Esophagus squamous epithelium (tissue), 4 donors: Measurements from ENCODE around the gene ZNF525.

Source experiments
- POLR2A ChIP-seq, 4 donors: fragments of 450-650 bp; IDR thresholded peaks; one replicate each; pipeline ENCODE4 v1.6.1; 2017; ENCODE audit warnings: antibody characterized with exemption in 4 of 4, mild to moderate bottlenecking in 4 of 4, moderate library complexity in 3 of 4
- TF ChIP-seq, protein P1 (sequence below), 6 experiments: fragments of 450-650 bp in 4 of 6; fragments of 200-600 bp in 2 of 6; sonication (generic) in 2 of 6; IDR thresholded peaks; one replicate each; pipeline ENCODE4 v1.5.1; 2016 to 2019; ENCODE audit warnings: antibody characterized with exemption in 6 of 6, mild to moderate bottlenecking in 4 of 6, moderate library complexity in 4 of 6

DNA sequence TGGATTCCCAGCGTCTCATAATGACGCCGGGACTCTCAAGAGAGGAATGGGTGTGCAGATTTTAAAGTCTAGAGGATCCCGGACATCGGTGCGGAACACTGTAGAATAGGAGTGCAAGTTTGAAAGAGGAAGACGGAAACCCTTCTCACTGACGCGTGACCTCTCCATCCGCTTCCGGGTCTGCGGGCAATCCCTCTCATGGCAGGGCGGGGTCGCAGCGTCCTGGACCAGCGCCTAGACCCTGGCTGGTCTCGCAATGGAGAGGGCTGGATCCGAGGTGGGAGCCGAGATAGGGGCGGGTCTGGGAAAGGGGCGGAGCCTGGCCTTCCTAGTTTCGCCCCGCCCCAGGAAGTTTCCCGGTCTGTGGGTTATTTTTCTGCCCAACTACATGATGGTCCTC is 36.5 kb upstream of the ZNF525 start:
- TF ChIP-seq, protein P1, sequence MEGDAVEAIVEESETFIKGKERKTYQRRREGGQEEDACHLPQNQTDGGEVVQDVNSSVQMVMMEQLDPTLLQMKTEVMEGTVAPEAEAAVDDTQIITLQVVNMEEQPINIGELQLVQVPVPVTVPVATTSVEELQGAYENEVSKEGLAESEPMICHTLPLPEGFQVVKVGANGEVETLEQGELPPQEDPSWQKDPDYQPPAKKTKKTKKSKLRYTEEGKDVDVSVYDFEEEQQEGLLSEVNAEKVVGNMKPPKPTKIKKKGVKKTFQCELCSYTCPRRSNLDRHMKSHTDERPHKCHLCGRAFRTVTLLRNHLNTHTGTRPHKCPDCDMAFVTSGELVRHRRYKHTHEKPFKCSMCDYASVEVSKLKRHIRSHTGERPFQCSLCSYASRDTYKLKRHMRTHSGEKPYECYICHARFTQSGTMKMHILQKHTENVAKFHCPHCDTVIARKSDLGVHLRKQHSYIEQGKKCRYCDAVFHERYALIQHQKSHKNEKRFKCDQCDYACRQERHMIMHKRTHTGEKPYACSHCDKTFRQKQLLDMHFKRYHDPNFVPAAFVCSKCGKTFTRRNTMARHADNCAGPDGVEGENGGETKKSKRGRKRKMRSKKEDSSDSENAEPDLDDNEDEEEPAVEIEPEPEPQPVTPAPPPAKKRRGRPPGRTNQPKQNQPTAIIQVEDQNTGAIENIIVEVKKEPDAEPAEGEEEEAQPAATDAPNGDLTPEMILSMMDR (IDR thresholded peaks at IDR 0.05): no peak
- TF ChIP-seq POLR2A (IDR thresholded peaks at IDR 0.05): no peak
